Type B pancreatic cell (in vitro differentiated cells): ENCODE measurements around the gene MSANTD1. TPM values are rescaled to one million over a fixed set of nuclear protein-coding genes. Genes with fewer than 3 reads are reported as not detected.

ENCODE experiments used
- DNase-seq: peaks from one replicate; pipeline ENCODE4 v3.0.0; 2021; ENCODE audit warnings: mixed read lengths; ENCODE audit not compliant: unreplicated experiment; ENCODE audit errors: extremely low spot score
- H3K27ac Mint-ChIP-seq: 2 replicates; pipeline ENCODE4 v1.8.0; 2021; ENCODE audit warnings: mild to moderate bottlenecking, mixed read lengths
- H3K27me3 Mint-ChIP-seq: 2 replicates; pipeline ENCODE4 v1.8.0; 2021; ENCODE audit warnings: mixed read lengths
- H3K36me3 Mint-ChIP-seq: 2 replicates; pipeline ENCODE4 v1.8.0; 2021; ENCODE audit warnings: mixed read lengths
- H3K4me1 Mint-ChIP-seq: one replicate; pipeline ENCODE4 v1.8.0; 2021; ENCODE audit warnings: mixed read lengths; ENCODE audit not compliant: unreplicated experiment
- H3K4me3 Mint-ChIP-seq: 2 replicates; pipeline ENCODE4 v1.8.0; 2021; ENCODE audit warnings: mild to moderate bottlenecking, mixed read lengths
- H3K9me3 Mint-ChIP-seq: 2 replicates; pipeline ENCODE4 v1.8.0; 2021; ENCODE audit warnings: mixed read lengths
- CTCF ChIP-seq: fragments of 200-600 bp; sonication (generic); conservative IDR thresholded peaks from 2 replicates; pipeline ENCODE4 v1.5.0; 2021; ENCODE audit warnings: antibody characterized with exemption, mild to moderate bottlenecking
- total RNA-seq: library from RNA; stranded (reverse); gene quantifications from 2 replicates; pipeline ENCODE4 v1.2.1, GENCODE V29; 2021; ENCODE audit warnings: low replicate concordance

MSANTD1 gene
- total RNA-seq, 1 donor from 2014 or later: 1.4 TPM

GRCh38 chr4:3213106-3213425 is 35.9 kb upstream of the MSANTD1 start:
- H3K27me3 Mint-ChIP-seq: no peaks in the 10 kb centered on the region
- no peak overlapping the region for H3K4me3 Mint-ChIP-seq
- peaks cover 22% of the 10 kb centered on the region for H3K36me3 Mint-ChIP-seq
- peaks cover under 1% of the 10 kb centered on the region for H3K4me1 Mint-ChIP-seq
- DNase-seq: no peak
- H3K27ac Mint-ChIP-seq: no peak overlapping the region
- TF ChIP-seq CTCF: no peak
- no peaks in the 10 kb centered on the region for H3K9me3 Mint-ChIP-seq

GRCh38 chr4:3213661-3214250 is 35.2 kb upstream of the MSANTD1 start:
- Mint-ChIP-seq H3K4me3 (no peak overlapping the region), H3K4me1 (no peaks in the 10 kb centered on the region), H3K9me3 (no peaks in the 10 kb centered on the region), H3K27ac (no peak overlapping the region), H3K36me3 (peaks cover 18% of the 10 kb centered on the region), H3K27me3 (no peaks in the 10 kb centered on the region)
- no peak for TF ChIP-seq CTCF
- no peak for DNase-seq

GRCh38 chr4:3215256-3215655 is 33.7 kb upstream of the MSANTD1 start:
- no peak for DNase-seq
- TF ChIP-seq CTCF: no peak
- H3K4me3 Mint-ChIP-seq: peak overlapping the region; percentile 31
- no peaks in the 10 kb centered on the region for H3K4me1 Mint-ChIP-seq
- no peaks in the 10 kb centered on the region for H3K27me3 Mint-ChIP-seq
- no peaks in the 10 kb centered on the region for H3K9me3 Mint-ChIP-seq
- H3K36me3 Mint-ChIP-seq: peaks cover 18% of the 10 kb centered on the region
- peak overlapping the region; percentile 0 for H3K27ac Mint-ChIP-seq

- H3K4me3 Mint-ChIP-seq: no peak overlapping the region
These were observed 33.2 kb upstream of the MSANTD1 start for GRCh38 chr4:3215733-3216132.

GRCh38 chr4:3217266-3217665 is 31.7 kb upstream of the MSANTD1 start:
- H3K4me3 Mint-ChIP-seq: no peak overlapping the region
- no peak overlapping the region for H3K27ac Mint-ChIP-seq

More at GRCh38 chr4:3215733-3216132, 33.2 kb upstream of the MSANTD1 start:
- no peak for DNase-seq
- Mint-ChIP-seq H3K4me1 (no peaks in the 10 kb centered on the region), H3K27me3 (no peaks in the 10 kb centered on the region), H3K9me3 (no peaks in the 10 kb centered on the region), H3K36me3 (peaks cover 18% of the 10 kb centered on the region), H3K27ac (no peak overlapping the region)
- TF ChIP-seq CTCF: no peak

More at GRCh38 chr4:3217266-3217665, 31.7 kb upstream of the MSANTD1 start:
- no peak for TF ChIP-seq CTCF
- Mint-ChIP-seq H3K9me3 (no peaks in the 10 kb centered on the region), H3K27me3 (no peaks in the 10 kb centered on the region), H3K4me1 (no peaks in the 10 kb centered on the region), H3K36me3 (peaks cover 21% of the 10 kb centered on the region)
- DNase-seq: no peak
